DMS53 (cell line): Measurements from ENCODE around the gene OR2W1.

Experiments
- DNase-seq: peaks from one replicate; lab custom pipeline; 2025; lab: John Stamatoyannopoulos, UW

OR2W1 gene

GRCh38 chr6:28996844-28997510 is 48.0 kb downstream of the OR2W1 start:
- DNase-seq, result no peak

GRCh38 chr6:28995093-28995650 is 49.8 kb downstream of the OR2W1 start:
- DNase-seq, result no peak
